Body of pancreas (tissue), 4 donors: ENCODE measurements around the gene GPR137B. TPM values are rescaled to one million over a fixed set of nuclear protein-coding genes. Genes with fewer than 3 reads are reported as not detected.

ENCODE experiments used
- ATAC-seq: fragments of 150-250 bp; one replicate; pipeline ENCODE4 v1.9.1; 2016
- DNase-seq, 4 donors: peaks; one replicate each; pipeline ENCODE4 v3.0.0-alpha.2; 2019
- H3K27ac ChIP-seq, 4 donors: fragments of 200-600 bp; sonication (generic); 1 replicate in 3 of 4; 2 replicates in 1 of 4; pipeline versions ENCODE4 v1.5.1 to v1.6.1; 2016 to 2019; ENCODE audit warnings: mild to moderate bottlenecking in 1 of 4, mixed read lengths in 1 of 4, moderate library complexity in 1 of 4
- H3K27me3 ChIP-seq, 2 donors: fragments of 200-600 bp; sonication (generic); one replicate each; pipeline ENCODE4 v1.6.0; 2016; ENCODE audit warnings: mild to moderate bottlenecking in 1 of 2
- H3K36me3 ChIP-seq, 2 donors: fragments of 200-600 bp; sonication (generic); replicated peaks in 1 of 2; 2 replicates each; pipeline ENCODE4 v1.5.1; 2016; ENCODE audit warnings: low read depth in 2 of 2; ENCODE audit not compliant: insufficient read depth in 1 of 2
- H3K4me1 ChIP-seq: fragments of 200-600 bp; sonication (generic); one replicate; pipeline ENCODE4 v1.6.0; 2016
- H3K4me3 ChIP-seq, 2 donors: fragments of 200-600 bp; sonication (generic); 1 replicate in 1 of 2; 2 replicates in 1 of 2; pipeline ENCODE4 v1.5.1; 2016 to 2019
- H3K9me3 ChIP-seq, 3 donors: fragments of 200-600 bp; sonication (generic); 1 replicate in 2 of 3; 2 replicates in 1 of 3; pipeline ENCODE4 v1.5.1; 2016
- CTCF ChIP-seq, 7 experiments: fragments of 450-650 bp in 4 of 7; fragments of 200-600 bp in 3 of 7; sonication (generic) in 3 of 7; IDR thresholded peaks; one replicate each; pipeline ENCODE4 v1.5.1; 2016 to 2019; ENCODE audit warnings: antibody characterized with exemption in 7 of 7
- POLR2A ChIP-seq, 3 donors: fragments of 450-650 bp; IDR thresholded peaks; one replicate each; pipeline ENCODE4 v1.6.1; 2016; ENCODE audit warnings: antibody characterized with exemption in 3 of 3, mild to moderate bottlenecking in 2 of 3
- WGBS, 2 donors: methylation state at CpG; one replicate each; pipeline ENCODE4 v1.1.5; 2017; 5-methylcytosine and 5-hydroxymethylcytosine counted together
- intact Hi-C: fragments of 100-400 bp; cut with DNase I; formaldehyde crosslinking; loops from one replicate; pipeline ENCODE4 v1.15.1; 2023
- total RNA-seq, 2 donors: library from RNA; depleted of rRNA; stranded (reverse); fragments of >200 nt; gene quantifications; one replicate each; pipeline ENCODE4 v1.1.0, GENCODE V29; 2016

The GPR137B gene
- total RNA-seq, 2 donors from 2014 or later = 3.3 to 3.9 TPM

GRCh38 chr1:236122176-236122575 is 20.2 kb upstream of the GPR137B start:
- intact Hi-C loops = no loop called here
- H3K9me3 ChIP-seq = no peaks in the 10 kb centered on the region
- ATAC-seq (no peak), DNase-seq (no peak)
- H3K27me3 ChIP-seq = no peaks in the 10 kb centered on the region
- H3K4me1 ChIP-seq = no peaks in the 10 kb centered on the region
- H3K36me3 ChIP-seq = no peaks in the 10 kb centered on the region
- TF ChIP-seq POLR2A (IDR thresholded peaks at IDR 0.05) (no peak), CTCF (IDR thresholded peaks at IDR 0.05) (no peak)
- H3K27ac ChIP-seq = no peak overlapping the region
- H3K4me3 ChIP-seq = no peak overlapping the region
- WGBS, 2 donors = 83 to 86% methylated on average over 7 of the region's 7 CpGs

GRCh38 chr1:236123563-236123962 is 18.8 kb upstream of the GPR137B start:
- H3K4me3 ChIP-seq = no peak overlapping the region
- H3K36me3 ChIP-seq = no peaks in the 10 kb centered on the region
- DNase-seq = no peak
- ATAC-seq = no peak
- no peak overlapping the region for H3K27ac ChIP-seq
- intact Hi-C loops = no loop called here
- H3K27me3 ChIP-seq = no peaks in the 10 kb centered on the region
- H3K9me3 ChIP-seq = no peaks in the 10 kb centered on the region
- WGBS, 2 donors = 77 to 86% methylated on average over 6 of the region's 6 CpGs
- H3K4me1 ChIP-seq = no peaks in the 10 kb centered on the region
- TF ChIP-seq CTCF (IDR thresholded peaks at IDR 0.05) (no peak), POLR2A (IDR thresholded peaks at IDR 0.05) (no peak)

DNA sequence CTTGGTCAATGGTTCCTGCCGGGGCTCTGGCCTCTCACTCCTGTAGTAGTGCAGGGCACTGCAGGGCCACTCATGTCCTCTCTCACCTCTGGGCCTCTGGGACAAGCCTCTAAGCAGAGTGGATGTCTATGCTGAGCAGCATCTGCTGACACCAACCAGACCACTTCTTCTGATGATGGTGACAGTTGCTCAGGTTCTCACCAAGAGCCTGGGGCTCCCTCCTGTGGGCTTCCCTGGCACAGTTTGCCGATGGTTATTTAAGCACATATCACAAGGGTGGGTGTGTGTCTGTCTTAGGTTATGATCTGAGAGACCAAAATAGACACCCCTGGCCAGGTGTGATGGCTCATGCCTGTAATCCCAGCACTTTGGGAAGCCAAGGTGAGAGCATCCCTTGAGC is 17.4 kb upstream of the GPR137B start:
- no peaks in the 10 kb centered on the region for H3K27me3 ChIP-seq
- H3K36me3 ChIP-seq = no peaks in the 10 kb centered on the region
- no peak overlapping the region for H3K4me3 ChIP-seq
- ATAC-seq (no peak), DNase-seq (no peak)
- 83 to 100% methylated on average over 2 of the region's 2 CpGs for WGBS, 2 donors
- TF ChIP-seq CTCF (IDR thresholded peaks at IDR 0.05) (no peak), POLR2A (IDR thresholded peaks at IDR 0.05) (no peak)
- H3K27ac ChIP-seq = no peak overlapping the region
- H3K9me3 ChIP-seq = no peaks in the 10 kb centered on the region
- intact Hi-C loops = no loop called here
- H3K4me1 ChIP-seq = no peaks in the 10 kb centered on the region

DNA sequence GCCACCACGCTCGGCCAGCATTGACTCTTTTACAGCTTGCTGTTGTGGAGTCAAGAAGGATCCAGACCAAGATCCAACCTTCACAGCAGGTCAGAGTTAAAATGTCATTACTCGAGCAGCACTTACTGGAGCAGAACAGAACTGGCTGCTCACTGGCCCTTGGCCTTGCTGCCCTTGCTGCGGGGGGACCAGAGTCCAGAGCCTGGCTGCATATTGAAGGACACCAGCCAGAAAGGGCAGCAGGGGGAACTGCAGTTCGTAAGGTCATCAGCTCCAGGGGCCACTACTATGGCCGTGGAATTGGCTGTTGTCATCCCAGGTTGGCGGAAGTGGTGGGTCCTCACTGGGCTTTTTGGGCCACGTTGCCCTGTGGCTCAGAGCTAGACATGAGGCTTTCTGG is 15.3 kb upstream of the GPR137B start:
- WGBS, 2 donors = 75 to 88% methylated on average over 4 to 8 of the region's 8 CpGs
- Histone ChIP-seq H3K36me3 (no peaks in the 10 kb centered on the region), H3K4me3 (no peak overlapping the region), H3K27me3 (no peaks in the 10 kb centered on the region), H3K9me3 (no peaks in the 10 kb centered on the region), H3K27ac (no peak overlapping the region), H3K4me1 (no peaks in the 10 kb centered on the region)
- intact Hi-C loops = no loop called here
- DNase-seq (no peak), ATAC-seq (no peak)
- no peak for TF ChIP-seq CTCF (IDR thresholded peaks at IDR 0.05)

- Histone ChIP-seq H3K4me3 (no peak overlapping the region), H3K27me3 (no peaks in the 10 kb centered on the region), H3K27ac (no peak overlapping the region), H3K4me1 (no peaks in the 10 kb centered on the region), H3K9me3 (no peaks in the 10 kb centered on the region), H3K36me3 (no peaks in the 10 kb centered on the region)
- ATAC-seq (no peak), DNase-seq (no peak)
- 86% methylated on average over 10 of the region's 10 CpGs for WGBS, 2 donors
- intact Hi-C loops = no loop called here
- no peak for TF ChIP-seq CTCF (IDR thresholded peaks at IDR 0.05)
- TF ChIP-seq POLR2A (IDR thresholded peaks at IDR 0.05) = no peak
These were observed 13.6 kb upstream of the GPR137B start for GRCh38 chr1:236128646-236129178.
